Astrocyte (in vitro differentiated cells and primary cell): ENCODE data around the gene GSE1. TPM values are rescaled to one million over a fixed set of nuclear protein-coding genes. Genes with fewer than 3 reads are reported as not detected.

Experiments used
- DNase-seq: peaks from one replicate; pipeline ENCODE4 v3.0.0-alpha.2; 2010; ENCODE audit warnings: low read depth
- FAIRE-seq: peaks from 2 replicates; lab custom pipeline; 2011; peaks lifted over from hg19 to GRCh38; lab: Jason Lieb, UNC
- H2AFZ ChIP-seq: 2 replicates; pipeline ENCODE4 v1.6.0; 2012; ENCODE audit warnings: low read depth, low read length, inconsistent platforms
- H3K27ac ChIP-seq: 2 replicates; pipeline ENCODE4 v1.5.1; 2011; ENCODE audit warnings: low read depth, low read length, inconsistent platforms
- H3K27me3 ChIP-seq: 2 replicates; pipeline ENCODE4 v1.6.0; 2011; ENCODE audit warnings: low read length, inconsistent platforms; ENCODE audit not compliant: insufficient read depth
- H3K36me3 ChIP-seq: 2 replicates; pipeline ENCODE4 v1.5.1; 2011; ENCODE audit warnings: low read length, inconsistent platforms; ENCODE audit not compliant: insufficient read depth
- H3K4me1 ChIP-seq: 2 replicates; pipeline ENCODE4 v1.5.1; 2011; ENCODE audit warnings: low read length, inconsistent platforms; ENCODE audit not compliant: insufficient read depth
- H3K4me2 ChIP-seq: 2 replicates; pipeline ENCODE4 v1.6.0; 2012; ENCODE audit warnings: low read length, inconsistent platforms
- H3K4me3 ChIP-seq: 2 replicates; pipeline ENCODE4 v1.5.1; 2011; ENCODE audit warnings: low read depth, mild to moderate bottlenecking, low read length, inconsistent platforms; ENCODE audit not compliant: insufficient read depth
- H3K79me2 ChIP-seq: 2 replicates; pipeline ENCODE4 v1.6.0; 2012; ENCODE audit warnings: mild to moderate bottlenecking, low read length, inconsistent platforms; ENCODE audit not compliant: insufficient read depth
- H3K9ac ChIP-seq: 2 replicates; pipeline ENCODE4 v1.6.0; 2012; ENCODE audit warnings: mild to moderate bottlenecking, low read length, inconsistent platforms
- H3K9me3 ChIP-seq: 2 replicates; pipeline ENCODE4 v1.5.1; 2012; ENCODE audit warnings: low read depth, mild to moderate bottlenecking, low read length, inconsistent platforms; ENCODE audit not compliant: insufficient read depth
- H4K20me1 ChIP-seq: 2 replicates; pipeline ENCODE4 v1.6.0; 2012; ENCODE audit warnings: low read length, inconsistent platforms; ENCODE audit not compliant: insufficient read depth
- H3K27ac Mint-ChIP-seq: one replicate; pipeline ENCODE4 v1.8.0; 2021; ENCODE audit warnings: mild to moderate bottlenecking, mixed read lengths; ENCODE audit not compliant: unreplicated experiment
- H3K27me3 Mint-ChIP-seq: one replicate; pipeline ENCODE4 v1.8.0; 2021; ENCODE audit warnings: low read depth, mixed read lengths; ENCODE audit not compliant: unreplicated experiment
- H3K36me3 Mint-ChIP-seq: one replicate; pipeline ENCODE4 v1.8.0; 2021; ENCODE audit warnings: low read depth, mixed read lengths; ENCODE audit not compliant: unreplicated experiment
- H3K4me1 Mint-ChIP-seq: one replicate; pipeline ENCODE4 v1.8.0; 2021; ENCODE audit warnings: low read depth, mixed read lengths; ENCODE audit not compliant: unreplicated experiment
- H3K4me3 Mint-ChIP-seq: one replicate; pipeline ENCODE4 v1.8.0; 2021; ENCODE audit warnings: mild to moderate bottlenecking, moderate library complexity, mixed read lengths; ENCODE audit not compliant: unreplicated experiment
- H3K9me3 Mint-ChIP-seq: one replicate; pipeline ENCODE4 v1.8.0; 2021; ENCODE audit warnings: mild to moderate bottlenecking, mixed read lengths; ENCODE audit not compliant: unreplicated experiment
- CTCF ChIP-seq: IDR thresholded peaks from 2 replicates; pipeline ENCODE4 v1.5.1; 2011; ENCODE audit warnings: low read depth, mild to moderate bottlenecking, inconsistent platforms, low read length, moderate library complexity; ENCODE audit not compliant: insufficient read depth
- EZH2 ChIP-seq: IDR thresholded peaks from 2 replicates; pipeline ENCODE4 v1.6.1; 2012; ENCODE audit warnings: mild to moderate bottlenecking, low read length, inconsistent platforms; ENCODE audit not compliant: insufficient read depth
- total RNA-seq: library from RNA; stranded (reverse); gene quantifications from 2 replicates; pipeline ENCODE4 v1.2.1, GENCODE V29; 2021

Gene GSE1
- total RNA-seq, 1 donor from 2014 or later, result 35.0 TPM

DNA sequence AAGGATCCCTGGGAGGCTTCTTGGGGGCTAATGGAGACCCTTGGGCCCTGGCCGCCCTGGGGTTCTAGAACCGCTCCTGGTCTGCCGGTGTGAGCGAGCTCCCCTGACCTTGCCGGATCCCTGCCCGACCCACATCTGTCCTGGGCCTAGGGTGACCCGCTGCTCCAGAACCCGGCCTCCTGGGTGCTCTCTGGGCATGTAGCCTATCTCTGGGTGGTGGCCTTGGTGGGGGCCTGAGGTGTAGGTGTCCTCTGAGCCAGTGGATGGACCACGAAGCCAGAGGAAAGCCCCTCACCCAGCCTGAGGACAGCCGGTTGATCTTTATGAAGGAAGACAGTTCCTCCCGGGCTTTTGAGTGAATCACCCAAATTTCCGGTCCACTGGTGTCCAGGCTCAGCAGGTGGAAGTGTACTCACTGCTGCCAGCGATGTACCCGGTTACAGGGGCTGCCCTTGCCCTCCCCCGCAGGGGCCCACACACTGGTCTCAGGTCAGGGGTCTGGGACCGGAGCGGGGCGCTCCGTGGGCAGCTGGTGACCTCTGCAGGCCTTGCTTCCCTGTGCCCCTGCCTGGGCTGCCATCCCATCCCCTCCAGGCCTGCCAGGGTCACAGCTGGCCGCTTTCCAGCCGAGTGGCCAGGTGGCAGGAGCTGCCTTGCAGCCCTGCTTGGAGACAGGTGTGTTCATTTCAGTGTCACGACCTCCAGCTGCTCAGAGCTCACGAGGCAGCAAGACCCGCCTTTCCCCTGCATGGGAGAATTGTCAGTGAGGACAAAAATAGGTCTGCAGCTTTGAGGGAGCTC lies 10.5 kb upstream of the GSE1 start:
- no peak overlapping the region for H2AFZ ChIP-seq
- H4K20me1 ChIP-seq, result peaks cover 94% of the 10 kb centered on the region
- DNase-seq (no peak), FAIRE-seq (no peak)
- peaks cover 3% of the 10 kb centered on the region for H3K36me3 Mint-ChIP-seq
- H3K27me3 ChIP-seq, result peaks cover 5% of the 10 kb centered on the region
- H3K9ac ChIP-seq, result no peak overlapping the region
- H3K4me2 ChIP-seq, result no peak overlapping the region
- no peak overlapping the region for H3K27ac Mint-ChIP-seq
- no peaks in the 10 kb centered on the region for H3K36me3 ChIP-seq
- TF ChIP-seq EZH2 (no peak), CTCF (no peak)
- H3K9me3 Mint-ChIP-seq, result no peaks in the 10 kb centered on the region
- H3K79me2 ChIP-seq, result peaks cover 9% of the 10 kb centered on the region
- no peak overlapping the region for H3K4me3 Mint-ChIP-seq
- no peak overlapping the region for H3K4me3 ChIP-seq
- no peaks in the 10 kb centered on the region for H3K9me3 ChIP-seq
- H3K27ac ChIP-seq, result no peak overlapping the region
- H3K4me1 Mint-ChIP-seq, result peaks cover 12% of the 10 kb centered on the region
- peaks cover 18% of the 10 kb centered on the region for H3K4me1 ChIP-seq
- peaks cover 36% of the 10 kb centered on the region for H3K27me3 Mint-ChIP-seq

DNA sequence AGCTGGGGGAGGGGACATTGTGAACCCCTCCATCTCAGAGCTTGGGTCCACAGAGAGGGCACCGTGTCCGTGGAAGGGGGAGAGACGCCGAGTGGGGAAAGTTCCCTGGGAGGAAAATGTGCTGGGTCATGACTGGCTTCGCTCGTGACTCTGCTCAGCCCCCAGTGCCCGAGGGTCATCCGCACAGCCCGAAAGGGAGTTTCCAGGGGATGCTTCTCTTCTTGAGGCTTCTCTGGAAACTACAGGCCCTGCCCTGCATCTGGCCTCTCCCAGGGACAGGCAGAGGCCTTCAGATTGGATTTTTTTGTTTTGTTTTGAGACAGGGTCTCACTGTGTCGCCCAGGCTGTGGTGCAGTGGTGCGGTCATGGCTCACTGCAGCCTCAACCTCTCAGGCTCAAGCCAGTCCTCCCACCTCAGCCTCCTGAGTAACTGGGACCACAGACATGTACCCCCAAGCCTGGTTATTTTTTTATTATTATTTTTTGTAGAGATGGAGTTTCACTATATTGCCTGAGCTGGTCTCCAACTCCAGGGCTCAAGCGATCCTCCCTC lies 9.8 kb upstream of the GSE1 start:
- Histone ChIP-seq H3K4me2 (no peak overlapping the region), H4K20me1 (peaks cover 94% of the 10 kb centered on the region), H3K4me3 (no peak overlapping the region), H3K27me3 (peaks cover 5% of the 10 kb centered on the region), H3K9ac (no peak overlapping the region), H2AFZ (no peak overlapping the region), H3K36me3 (no peaks in the 10 kb centered on the region), H3K27ac (no peak overlapping the region), H3K79me2 (peaks cover 9% of the 10 kb centered on the region), H3K9me3 (no peaks in the 10 kb centered on the region), H3K4me1 (peaks cover 18% of the 10 kb centered on the region)
- FAIRE-seq (no peak), DNase-seq (no peak)
- Mint-ChIP-seq H3K36me3 (no peaks in the 10 kb centered on the region), H3K9me3 (no peaks in the 10 kb centered on the region), H3K4me1 (peaks cover 12% of the 10 kb centered on the region), H3K27me3 (peaks cover 34% of the 10 kb centered on the region), H3K4me3 (no peak overlapping the region), H3K27ac (no peak overlapping the region)
- no peak for TF ChIP-seq CTCF
- TF ChIP-seq EZH2, result no peak
